Activated T-cell treated with anti-CD3 and anti-CD28 coated beads, Interleukin-2, amount 50 U/mL, for 72 hours (primary cell): ENCODE data around the gene TBC1D19. TPM values are rescaled to one million over a fixed set of nuclear protein-coding genes. Genes with fewer than 3 reads are reported as not detected.

Source experiments
- ATAC-seq, 2 donors: fragments of 150-1000 bp; cut with Tn5 transposase; replicated peaks in 1 of 2; 2 replicates each; pipeline ENCODE4 v1.10.0; 2021; ENCODE audit warnings: moderate library complexity in 2 of 2, mild to moderate bottlenecking in 1 of 2
- DNase-seq, 2 donors: peaks; one replicate each; pipeline ENCODE4 v3.0.0; 2021 to 2022; ENCODE audit warnings: mixed read lengths in 1 of 2
- H3K27ac Mint-ChIP-seq: one replicate; pipeline ENCODE4 v1.8.0; 2022; ENCODE audit warnings: mild to moderate bottlenecking, moderate library complexity, mixed read lengths
- H3K27me3 Mint-ChIP-seq: one replicate; pipeline ENCODE4 v1.8.0; 2022; ENCODE audit warnings: low read depth, mixed read lengths
- H3K36me3 Mint-ChIP-seq, 2 donors: one replicate each; pipeline ENCODE4 v1.8.0; 2022; ENCODE audit warnings: mixed read lengths in 2 of 2, mild to moderate bottlenecking in 1 of 2; ENCODE audit not compliant: insufficient read depth in 2 of 2
- H3K4me1 Mint-ChIP-seq: one replicate; pipeline ENCODE4 v1.8.0; 2022; ENCODE audit warnings: low read depth, mixed read lengths
- H3K4me3 Mint-ChIP-seq, 2 donors: one replicate each; pipeline ENCODE4 v1.8.0; 2022; ENCODE audit warnings: mild to moderate bottlenecking in 2 of 2, mixed read lengths in 2 of 2, moderate library complexity in 2 of 2
- H3K9me3 Mint-ChIP-seq, 2 donors: one replicate each; pipeline ENCODE4 v1.8.0; 2022; ENCODE audit warnings: mixed read lengths in 2 of 2
- total RNA-seq, 2 donors: library from RNA; stranded (reverse); gene quantifications; one replicate each; pipeline ENCODE4 v1.2.3, GENCODE V29; 2022

TBC1D19 gene
- total RNA-seq, 2 donors from 2014 or later = 7.6 to 7.9 TPM

DNA sequence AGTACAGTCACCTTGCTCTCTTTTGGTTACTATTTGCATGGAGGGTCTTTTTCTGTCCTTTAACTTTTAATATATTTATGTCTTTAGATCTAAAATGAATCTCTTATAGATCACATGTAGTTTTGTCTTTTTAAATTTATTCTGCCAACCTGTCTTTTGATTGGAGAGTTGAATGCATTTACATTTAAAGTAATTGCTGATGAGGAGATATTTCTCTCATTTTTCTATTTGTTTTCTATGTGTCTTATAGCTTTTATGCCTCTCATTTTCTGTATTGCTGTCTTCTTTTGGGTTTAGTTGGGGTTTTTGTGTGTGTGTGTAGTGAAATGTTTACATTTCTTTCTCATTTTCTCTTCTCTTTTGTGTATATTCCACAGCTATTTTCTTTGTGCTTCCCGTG lies 123.5 kb downstream of the TBC1D19 start:
- DNase-seq = no peak
- no peak overlapping the region for H3K4me3 Mint-ChIP-seq
- ATAC-seq = no peak
- no peaks in the 10 kb centered on the region for H3K27me3 Mint-ChIP-seq
- no peak overlapping the region for H3K27ac Mint-ChIP-seq
- peaks cover 1 to 4% of the 10 kb centered on the region in 2 donors for H3K9me3 Mint-ChIP-seq
- H3K36me3 Mint-ChIP-seq = peaks cover 4% of the 10 kb centered on the region in 2 donors
- no peaks in the 10 kb centered on the region for H3K4me1 Mint-ChIP-seq

DNA sequence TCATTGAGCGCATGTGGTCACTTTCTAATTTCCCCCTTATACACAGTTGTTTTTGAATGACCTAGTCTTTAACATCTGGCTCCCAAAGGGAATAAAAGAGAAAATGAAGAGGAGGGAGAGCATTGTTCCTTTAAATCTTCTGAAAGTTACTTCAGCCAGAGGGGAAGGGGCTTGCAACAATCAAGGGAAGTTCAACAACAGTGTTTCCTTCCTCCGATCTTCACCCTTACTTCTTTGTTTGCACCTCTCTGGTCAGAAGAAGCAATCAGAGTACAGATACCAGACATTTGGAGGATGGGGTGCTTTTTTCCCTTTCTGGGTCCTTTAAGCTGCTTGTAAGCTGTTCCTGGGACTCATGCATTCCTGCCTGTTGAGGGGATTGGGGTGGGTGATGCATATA lies 125.4 kb downstream of the TBC1D19 start:
- ATAC-seq (no peak), DNase-seq (no peak)
- Mint-ChIP-seq H3K27me3 (no peaks in the 10 kb centered on the region), H3K9me3 (peaks cover 1 to 4% of the 10 kb centered on the region in 2 donors), H3K27ac (no peak overlapping the region), H3K36me3 (peaks cover 4% of the 10 kb centered on the region in 2 donors), H3K4me1 (no peaks in the 10 kb centered on the region), H3K4me3 (no peak overlapping the region)

DNA sequence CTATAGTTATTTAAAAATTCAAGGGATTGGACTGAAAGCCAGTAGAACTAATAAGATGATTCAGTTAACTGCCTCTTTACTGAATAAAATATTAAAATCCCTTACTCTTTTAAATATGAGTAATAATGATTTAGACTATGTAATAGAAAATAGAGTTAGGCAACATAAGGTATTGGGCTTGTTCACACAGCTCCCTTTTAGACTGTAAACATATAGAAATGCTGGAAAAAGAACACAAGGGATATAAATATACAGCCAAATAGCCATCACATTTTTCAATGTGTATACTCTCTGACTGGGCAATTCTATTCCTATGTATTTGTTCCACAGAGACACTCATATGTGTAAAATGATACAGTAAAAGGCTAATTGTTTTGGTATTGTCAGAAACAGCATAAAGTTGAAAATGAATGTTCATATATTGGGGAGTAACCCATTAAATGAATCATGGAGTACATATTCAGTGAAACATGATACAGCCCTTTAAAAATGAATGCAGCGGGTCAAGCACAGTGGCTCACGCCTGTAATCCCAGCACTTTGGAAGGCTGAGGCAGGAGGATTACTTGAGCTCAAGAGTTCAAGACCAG lies 129.8 kb downstream of the TBC1D19 start:
- Mint-ChIP-seq H3K4me1 (no peaks in the 10 kb centered on the region), H3K9me3 (no peaks in the 10 kb centered on the region)

DNA sequence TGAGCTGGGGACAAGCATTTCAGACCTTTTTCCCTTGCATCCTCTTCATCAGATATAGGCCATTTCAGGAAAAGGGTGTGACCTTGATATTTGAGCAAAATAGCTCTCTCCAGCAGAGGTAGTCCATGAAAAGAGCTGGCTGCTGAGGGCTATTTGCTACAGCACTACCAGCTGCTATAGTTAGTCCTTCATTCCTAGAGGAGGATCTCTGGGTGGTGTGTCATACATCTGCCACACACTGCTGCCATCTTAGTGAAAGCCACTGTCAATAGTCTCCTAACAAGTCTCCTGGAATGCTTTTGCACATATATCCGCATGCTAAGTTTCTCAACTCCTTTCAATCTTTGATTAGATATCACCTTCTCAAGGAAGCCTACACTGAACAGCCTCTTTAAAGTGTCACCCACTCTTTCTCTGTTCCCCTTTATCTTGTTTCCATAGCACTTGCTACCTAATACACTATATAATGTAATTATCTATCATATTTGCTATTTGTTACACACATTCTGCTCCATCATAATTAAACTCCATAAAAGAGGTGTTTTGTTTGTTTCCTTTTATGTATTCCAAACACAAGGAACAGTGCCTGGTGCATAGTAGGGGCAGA lies 131.9 kb downstream of the TBC1D19 start:
- Mint-ChIP-seq H3K36me3 (no peaks in the 10 kb centered on the region), H3K27me3 (no peaks in the 10 kb centered on the region), H3K27ac (no peak overlapping the region), H3K9me3 (no peaks in the 10 kb centered on the region), H3K4me1 (no peaks in the 10 kb centered on the region), H3K4me3 (no peak overlapping the region)
- no peak for DNase-seq
- no peak for ATAC-seq

More for the DNA sequence above, 129.8 kb downstream of the TBC1D19 start:
- Mint-ChIP-seq H3K27me3 (no peaks in the 10 kb centered on the region), H3K4me3 (no peak overlapping the region), H3K27ac (no peak overlapping the region), H3K36me3 (peaks cover under 1 to 3% of the 10 kb centered on the region in 2 donors)
- no peak for ATAC-seq
- DNase-seq = no peak

DNA sequence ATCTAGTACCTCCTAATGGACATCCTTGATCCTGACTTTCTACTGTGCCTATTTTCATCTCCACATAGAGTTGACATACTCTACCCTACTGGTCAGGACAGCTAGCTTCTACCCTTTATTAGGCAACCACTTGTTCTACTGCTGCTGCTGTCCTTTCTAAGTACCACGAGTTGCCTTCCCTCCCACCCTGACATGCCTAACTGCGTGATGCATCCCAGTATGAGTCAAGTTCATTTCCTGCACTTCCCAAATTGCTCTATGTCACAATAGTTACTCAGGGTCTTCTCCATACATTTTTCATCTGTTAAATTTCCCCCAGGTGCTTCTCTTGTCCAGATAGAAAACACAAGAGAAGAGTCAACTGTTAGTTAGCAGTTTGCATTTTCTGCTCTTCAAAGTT lies 133.4 kb downstream of the TBC1D19 start:
- H3K4me1 Mint-ChIP-seq = no peaks in the 10 kb centered on the region
- no peaks in the 10 kb centered on the region for H3K27me3 Mint-ChIP-seq
- H3K9me3 Mint-ChIP-seq = no peaks in the 10 kb centered on the region
- H3K4me3 Mint-ChIP-seq = no peak overlapping the region
- H3K36me3 Mint-ChIP-seq = no peaks in the 10 kb centered on the region
- ATAC-seq = no peak
- no peak for DNase-seq
- H3K27ac Mint-ChIP-seq = no peak overlapping the region

DNA sequence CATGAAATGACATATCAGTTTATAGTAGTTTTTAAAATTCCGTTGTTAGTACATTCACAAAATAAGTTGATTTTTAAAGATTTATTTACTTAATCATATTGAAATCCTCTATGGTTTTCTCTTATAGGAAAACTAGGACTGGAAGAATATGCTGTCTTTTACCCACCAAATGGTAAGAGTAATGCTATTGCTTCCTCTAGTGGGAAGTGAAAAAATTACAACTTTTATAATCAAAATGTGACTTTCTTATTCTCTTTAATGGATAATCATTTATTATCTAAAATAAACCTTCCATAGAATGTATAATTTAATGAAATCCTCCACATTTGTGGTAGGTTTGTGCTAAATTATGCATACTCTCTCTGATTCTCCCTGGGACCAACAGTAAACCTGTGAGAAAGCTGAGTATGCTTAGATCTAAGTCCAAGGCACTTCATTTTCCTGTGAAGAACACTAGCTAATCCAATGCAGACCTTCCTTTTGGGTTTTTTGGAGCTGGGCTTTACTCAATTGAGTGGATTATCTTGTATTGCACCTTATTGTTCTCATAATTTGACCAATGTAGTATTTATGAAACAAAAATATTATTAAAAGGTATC lies 136.2 kb downstream of the TBC1D19 start:
- Mint-ChIP-seq H3K27me3 (no peaks in the 10 kb centered on the region), H3K9me3 (no peaks in the 10 kb centered on the region), H3K27ac (no peak overlapping the region), H3K36me3 (no peaks in the 10 kb centered on the region), H3K4me1 (peaks cover 5% of the 10 kb centered on the region), H3K4me3 (no peak overlapping the region)
- DNase-seq (no peak), ATAC-seq (no peak)

DNA sequence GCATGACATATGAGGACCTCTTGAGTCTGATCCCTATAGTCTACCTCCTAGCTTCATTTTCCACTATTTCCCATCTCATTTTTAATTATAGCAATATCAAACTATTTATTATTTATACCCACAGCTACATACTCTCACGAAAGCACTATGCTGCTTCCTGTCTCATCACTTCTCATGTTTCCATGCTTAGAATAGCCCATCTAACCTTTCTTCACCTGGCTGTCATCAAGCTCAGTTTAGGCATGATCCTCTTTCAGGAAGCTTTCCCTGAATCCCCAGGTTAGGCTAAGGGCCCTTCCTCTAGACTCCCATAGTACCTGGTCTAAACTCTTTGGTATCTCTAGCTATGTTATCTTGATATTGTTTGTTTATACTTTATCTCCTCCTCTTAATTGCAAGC lies 137.8 kb downstream of the TBC1D19 start:
- H3K27ac Mint-ChIP-seq = no peak overlapping the region
- H3K4me1 Mint-ChIP-seq = peaks cover 5% of the 10 kb centered on the region
- no peak for DNase-seq
- no peaks in the 10 kb centered on the region for H3K9me3 Mint-ChIP-seq
- H3K27me3 Mint-ChIP-seq = no peaks in the 10 kb centered on the region
- ATAC-seq = no peak
- H3K36me3 Mint-ChIP-seq = peaks cover 0 to 2% of the 10 kb centered on the region in 2 donors
- H3K4me3 Mint-ChIP-seq = no peak overlapping the region

DNA sequence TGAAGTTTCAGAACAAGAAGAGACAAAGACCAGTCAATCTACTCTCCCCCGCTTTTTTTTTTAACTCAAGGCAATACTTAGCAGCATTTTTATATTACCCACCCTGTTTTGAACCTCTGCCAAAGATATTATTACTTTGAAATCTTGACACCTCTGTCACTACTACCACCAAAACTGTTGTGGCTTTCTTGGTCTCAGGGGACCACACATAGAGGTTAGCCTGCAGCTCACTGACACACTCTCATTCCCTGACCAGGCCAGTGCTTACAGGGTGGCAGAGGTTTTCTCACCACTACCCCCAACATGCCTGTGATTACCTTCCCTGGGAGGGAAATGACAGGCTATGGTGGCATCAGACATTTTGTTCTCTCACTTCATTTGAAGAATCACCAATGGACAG lies 139.3 kb downstream of the TBC1D19 start:
- ATAC-seq = peak; percentile 64 to 76
- no peak overlapping the region for H3K27ac Mint-ChIP-seq

DNA sequence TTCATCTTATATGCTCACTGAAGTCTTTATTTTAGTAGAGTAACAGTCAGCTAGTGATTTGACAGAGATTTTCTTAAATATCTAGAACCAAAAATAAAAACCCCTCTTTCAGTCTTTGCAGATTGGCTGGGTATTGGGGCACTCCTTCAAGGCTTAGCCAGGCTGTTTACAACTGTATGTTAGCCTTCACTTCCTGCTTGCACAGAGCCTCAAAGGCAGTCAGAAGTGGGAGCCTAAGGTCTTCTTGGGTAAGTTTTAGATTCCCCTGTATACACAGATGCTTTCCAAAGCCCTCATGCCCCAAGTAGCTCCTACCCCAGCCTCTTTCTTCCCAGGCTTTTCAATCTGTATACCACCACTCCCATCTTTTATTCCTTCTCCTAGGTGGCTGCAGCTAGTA lies 140.7 kb downstream of the TBC1D19 start:
- Mint-ChIP-seq H3K9me3 (no peaks in the 10 kb centered on the region), H3K27ac (peak overlapping the region; percentile 13), H3K4me3 (no peak overlapping the region), H3K4me1 (peaks cover 5% of the 10 kb centered on the region), H3K27me3 (no peaks in the 10 kb centered on the region), H3K36me3 (peaks cover 0 to 2% of the 10 kb centered on the region in 2 donors)
- DNase-seq (no peak), ATAC-seq (no peak)

More for the DNA sequence above, 139.3 kb downstream of the TBC1D19 start:
- peak; percentile 16 to 21 for DNase-seq
- H3K4me3 Mint-ChIP-seq = no peak overlapping the region
- H3K36me3 Mint-ChIP-seq = peaks cover 0 to 2% of the 10 kb centered on the region in 2 donors
- no peaks in the 10 kb centered on the region for H3K27me3 Mint-ChIP-seq
- no peaks in the 10 kb centered on the region for H3K9me3 Mint-ChIP-seq
- H3K4me1 Mint-ChIP-seq = peaks cover 5% of the 10 kb centered on the region

DNA sequence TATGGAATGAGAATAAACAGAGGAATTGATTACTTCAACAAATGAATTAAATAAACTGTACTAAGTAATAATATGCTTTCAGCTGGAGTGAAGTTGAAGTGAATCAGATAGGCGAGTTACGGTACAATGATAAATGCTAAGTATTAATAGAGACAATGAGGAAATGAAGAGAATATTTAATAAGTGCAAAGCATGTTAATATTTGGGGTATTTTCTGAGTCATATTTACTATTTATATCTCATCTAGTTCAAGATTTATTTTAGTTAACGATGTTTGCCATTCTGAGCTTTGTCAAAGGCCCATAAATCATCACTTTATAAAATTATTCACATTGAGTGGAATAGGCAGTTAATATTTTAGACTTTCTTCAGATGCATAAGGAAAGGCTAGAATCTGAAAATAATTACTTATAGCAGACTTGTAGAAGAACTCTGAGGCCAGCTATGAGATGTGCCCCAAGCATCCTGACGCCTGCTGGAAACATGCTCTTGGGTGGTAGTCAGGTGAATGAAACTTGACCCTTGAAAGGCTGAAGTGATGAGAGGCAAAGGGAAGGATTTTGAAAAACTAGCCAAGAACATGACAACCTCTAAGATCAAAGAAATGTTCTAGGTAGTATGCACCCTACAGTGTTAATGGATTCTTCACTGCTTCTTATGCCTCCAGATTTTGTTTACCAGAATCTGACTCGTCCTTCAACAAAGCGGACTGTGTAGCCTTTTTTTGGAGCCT lies 142.9 kb downstream of the TBC1D19 start:
- ATAC-seq = no peak
- no peak overlapping the region for H3K27ac Mint-ChIP-seq
- no peaks in the 10 kb centered on the region for H3K9me3 Mint-ChIP-seq

DNA sequence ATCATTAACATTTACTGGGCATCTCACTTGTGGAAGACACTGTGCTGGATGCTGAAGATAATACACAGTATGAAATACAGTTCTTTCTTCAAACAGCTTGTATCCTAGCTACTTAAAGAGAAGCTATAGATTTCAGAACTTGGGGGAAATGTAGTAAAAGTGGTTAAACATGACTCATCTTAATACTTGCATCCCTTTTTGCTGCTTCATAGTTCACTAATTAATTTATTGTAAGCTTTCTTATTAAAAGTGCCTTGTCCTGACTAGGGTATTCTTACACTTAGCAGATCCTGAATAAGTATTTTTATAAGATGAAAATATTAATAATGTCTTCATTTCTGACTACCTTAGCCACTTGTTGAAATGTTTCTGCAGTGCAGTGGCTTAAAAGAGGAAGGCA lies 144.0 kb downstream of the TBC1D19 start:
- ATAC-seq (no peak), DNase-seq (no peak)
- H3K9me3 Mint-ChIP-seq = no peaks in the 10 kb centered on the region
- H3K4me1 Mint-ChIP-seq = peaks cover 18% of the 10 kb centered on the region
- no peaks in the 10 kb centered on the region for H3K27me3 Mint-ChIP-seq
- peaks cover 0 to 2% of the 10 kb centered on the region in 2 donors for H3K36me3 Mint-ChIP-seq
- no peak overlapping the region for H3K4me3 Mint-ChIP-seq
- no peak overlapping the region for H3K27ac Mint-ChIP-seq

More for the DNA sequence above, 142.9 kb downstream of the TBC1D19 start:
- peaks cover 0 to 2% of the 10 kb centered on the region in 2 donors for H3K36me3 Mint-ChIP-seq
- no peak for DNase-seq
- peaks cover 18% of the 10 kb centered on the region for H3K4me1 Mint-ChIP-seq
- H3K4me3 Mint-ChIP-seq = no peak overlapping the region
- H3K27me3 Mint-ChIP-seq = no peaks in the 10 kb centered on the region

DNA sequence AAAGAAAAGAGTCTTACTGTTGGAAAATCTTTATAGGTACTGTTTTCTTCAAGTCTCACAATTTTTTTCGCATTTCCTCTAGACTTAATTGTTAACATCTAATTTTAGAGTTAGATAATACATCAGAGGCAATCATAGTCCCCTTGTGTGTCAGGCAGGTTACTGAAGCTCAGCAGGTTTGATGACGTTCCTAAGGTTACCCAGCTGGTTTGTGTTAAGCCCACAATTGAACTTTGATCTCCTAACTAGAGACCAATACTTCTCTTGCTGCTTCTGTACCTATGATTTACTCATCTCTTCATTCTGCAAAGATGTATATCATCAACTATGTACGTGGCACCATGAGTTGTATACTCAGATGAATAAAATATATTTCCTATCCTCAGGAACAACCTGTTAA lies 145.1 kb downstream of the TBC1D19 start:
- no peak overlapping the region for H3K27ac Mint-ChIP-seq
- peaks cover 12% of the 10 kb centered on the region for H3K4me1 Mint-ChIP-seq
- H3K4me3 Mint-ChIP-seq = no peak overlapping the region
- no peaks in the 10 kb centered on the region for H3K9me3 Mint-ChIP-seq
- no peaks in the 10 kb centered on the region for H3K27me3 Mint-ChIP-seq
- ATAC-seq (no peak), DNase-seq (no peak)
- H3K36me3 Mint-ChIP-seq = peaks cover 0 to 2% of the 10 kb centered on the region in 2 donors

DNA sequence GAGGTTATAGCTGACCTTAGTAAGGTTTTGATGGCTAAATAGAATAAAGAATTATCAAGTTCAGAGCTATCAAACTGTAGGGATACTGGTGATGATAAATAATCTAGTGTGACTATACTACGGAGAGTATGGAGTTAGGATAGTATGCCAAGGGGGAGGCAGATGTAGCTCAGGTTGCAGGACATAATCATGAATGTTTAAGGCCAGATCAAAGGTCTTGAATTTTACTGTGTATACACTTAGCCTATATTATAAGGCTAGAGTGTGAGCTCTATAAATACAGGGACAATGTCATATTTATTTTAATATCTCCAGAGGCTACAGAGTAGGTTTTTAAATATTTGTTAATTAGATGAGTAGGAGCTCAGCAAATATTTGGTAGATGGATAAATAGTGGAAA lies 145.7 kb downstream of the TBC1D19 start:
- DNase-seq (no peak), ATAC-seq (no peak)
- Mint-ChIP-seq H3K4me3 (no peak overlapping the region), H3K9me3 (no peaks in the 10 kb centered on the region), H3K27me3 (no peaks in the 10 kb centered on the region), H3K4me1 (peaks cover 12% of the 10 kb centered on the region), H3K27ac (no peak overlapping the region), H3K36me3 (peaks cover 0 to 2% of the 10 kb centered on the region in 2 donors)
